ENCODE results near the gene SV2B. TPM values are rescaled to one million over a fixed set of nuclear protein-coding genes. Genes with fewer than 3 reads are reported as not detected.

Gene SV2B
- total RNA-seq, 1 experiment from 2014 or later, result 1.1 TPM

DNA sequence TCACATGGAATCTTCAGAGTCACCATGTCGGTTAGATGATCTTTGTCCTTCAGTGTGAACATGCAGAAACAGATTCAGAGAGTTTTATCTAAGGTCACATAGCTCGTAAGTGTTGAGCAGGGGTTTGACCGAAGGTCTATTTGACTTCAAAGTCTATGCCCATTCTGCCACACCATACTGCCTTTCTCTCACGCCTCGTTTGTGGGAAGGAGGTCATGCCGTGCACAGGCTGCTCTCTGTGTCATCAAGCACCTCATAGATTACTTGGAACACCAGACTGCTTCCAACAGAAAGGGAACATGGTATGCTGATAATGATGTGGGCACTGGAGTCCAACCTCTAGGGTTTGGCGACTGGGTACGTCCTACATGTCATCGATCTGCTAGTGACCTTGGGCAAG lies 128.8 kb downstream of the SV2B start:
- no peak for DNase-seq (ENCODE audit: low read depth)

DNA sequence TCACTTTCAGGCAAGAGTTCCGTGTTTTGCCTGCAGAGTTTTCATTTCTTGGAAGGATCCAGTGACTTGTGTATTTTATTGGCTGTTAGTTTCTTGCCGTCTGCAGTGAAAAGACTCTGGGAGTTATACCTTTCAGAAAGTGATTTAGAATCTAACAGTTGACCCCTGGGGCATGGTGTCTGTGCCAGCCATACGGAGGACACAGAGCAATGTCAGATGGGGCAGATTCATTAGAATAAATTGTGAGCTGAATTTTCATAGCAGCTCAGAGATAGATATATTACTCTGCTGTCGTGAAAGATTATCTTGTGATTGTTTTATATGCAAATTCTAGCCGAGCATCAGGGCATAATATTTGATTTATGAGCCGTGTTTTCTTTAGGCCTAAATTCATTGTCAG lies 131.6 kb downstream of the SV2B start:
- DNase-seq (ENCODE audit: low read depth), result no peak

DNA sequence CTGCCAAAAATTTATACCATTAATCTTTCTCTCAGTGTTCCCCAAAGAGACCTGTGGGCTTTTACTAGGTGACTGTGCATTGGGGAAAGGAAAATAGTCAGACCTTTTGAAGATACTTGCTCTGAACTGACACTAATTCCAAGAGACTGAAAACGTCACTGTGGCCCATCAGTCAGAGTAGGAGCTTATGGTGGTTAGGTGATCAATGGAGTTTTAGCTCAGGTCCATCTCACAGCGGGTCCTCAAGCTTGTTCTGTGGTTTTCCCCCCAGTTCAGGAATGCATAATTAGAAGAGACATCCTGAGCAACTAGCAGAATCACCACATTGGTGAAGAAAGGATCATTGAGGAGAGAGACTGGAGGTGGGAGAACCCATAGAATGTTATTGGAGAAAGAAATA lies 134.7 kb downstream of the SV2B start:
- no peak for DNase-seq (ENCODE audit: low read depth)

DNA sequence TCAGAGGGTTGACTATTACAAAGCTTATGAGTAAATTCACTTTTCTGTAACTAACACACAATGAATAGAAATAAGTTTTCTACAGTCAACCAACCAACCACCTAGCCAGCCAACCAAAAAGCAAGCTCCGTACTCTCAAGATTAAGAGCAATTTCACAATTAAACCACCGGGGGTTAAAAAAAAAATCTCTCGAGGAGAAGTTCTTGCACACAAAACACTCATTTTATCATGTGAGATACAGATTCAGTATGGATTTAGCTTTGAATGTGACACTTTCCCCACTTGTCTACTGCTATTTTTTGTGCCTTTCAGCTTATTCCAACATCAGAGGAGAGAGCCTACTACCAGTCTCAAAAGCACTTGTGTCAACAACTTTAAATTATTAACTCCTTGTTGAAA lies 135.3 kb downstream of the SV2B start:
- no peak for DNase-seq (ENCODE audit: low read depth)

DNA sequence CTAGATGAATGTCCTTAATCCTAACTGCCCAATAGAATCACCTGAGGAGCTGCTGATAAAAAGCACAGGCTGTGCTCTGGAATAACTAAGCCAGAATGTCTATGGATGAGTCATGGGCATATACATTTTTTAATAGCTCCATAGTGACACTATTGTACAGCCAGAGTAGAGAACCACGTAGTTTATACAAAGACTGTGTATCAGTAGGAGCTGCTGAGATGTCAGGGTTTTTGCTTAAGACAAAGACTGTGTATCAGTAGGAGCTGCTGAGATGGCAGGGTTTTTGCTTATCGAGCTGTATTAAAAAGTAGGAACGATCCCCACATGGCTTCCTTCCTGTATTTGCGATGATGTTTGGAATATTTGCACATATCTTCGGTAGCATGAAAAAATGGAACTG lies 137.4 kb downstream of the SV2B start:
- DNase-seq (ENCODE audit: low read depth), result no peak

DNA sequence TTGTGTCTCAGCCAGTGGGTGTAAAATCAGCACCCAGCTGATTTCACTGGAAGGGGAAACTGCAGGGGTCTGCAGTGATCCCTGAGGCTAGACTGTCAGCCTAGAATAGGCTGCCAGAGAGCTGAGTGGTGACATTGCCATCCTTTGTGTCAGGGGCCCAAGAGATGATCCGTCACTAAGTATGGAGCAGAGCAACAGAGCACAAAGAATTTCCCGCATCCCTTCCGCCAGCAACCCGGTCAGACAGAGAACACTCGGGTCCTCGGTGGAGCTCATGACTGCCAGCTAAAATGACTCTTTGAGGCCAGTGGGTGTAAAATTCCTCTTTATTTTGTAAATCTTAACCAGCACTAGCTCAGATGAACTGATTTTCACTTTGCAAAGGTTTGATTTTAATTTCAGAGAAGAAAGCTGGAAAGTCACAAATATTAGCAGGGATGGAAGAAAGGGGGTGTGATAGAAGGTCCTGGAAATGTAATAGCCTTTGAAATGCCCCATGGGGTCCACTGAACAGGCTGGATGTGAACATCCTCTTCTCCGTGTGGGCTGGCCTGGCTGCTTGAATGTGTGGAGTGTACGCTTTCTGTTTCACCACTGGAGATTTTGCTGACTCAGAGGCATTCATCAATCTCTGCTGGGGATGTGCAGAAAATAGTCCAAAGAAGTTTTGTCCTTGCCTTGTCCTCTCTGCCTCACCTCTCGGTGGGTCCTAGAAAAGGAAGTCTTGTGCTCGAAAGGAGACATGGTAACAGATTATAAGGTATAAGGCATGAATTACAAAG lies 138.8 kb downstream of the SV2B start:
- DNase-seq (ENCODE audit: low read depth), result no peak

DNA sequence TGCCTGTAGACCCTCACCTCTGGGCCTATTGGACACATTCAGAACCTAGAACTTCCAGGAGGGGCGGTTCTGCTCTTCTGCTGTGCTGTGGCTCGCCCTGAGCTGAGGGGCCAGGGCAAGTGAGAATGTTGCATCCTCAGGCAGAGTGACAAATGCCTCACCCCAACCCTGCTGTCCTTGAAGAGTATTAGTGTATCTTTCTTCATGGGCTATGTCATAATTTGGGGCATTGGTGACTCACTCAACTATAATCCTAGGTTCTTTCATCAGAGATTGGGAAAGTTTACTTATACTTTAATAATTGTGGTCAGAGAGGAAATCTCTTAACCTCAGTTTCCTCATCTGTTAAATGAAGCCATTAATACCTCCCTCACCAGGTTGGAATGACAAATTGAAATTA lies 143.8 kb downstream of the SV2B start:
- no peak for DNase-seq (ENCODE audit: low read depth)

DNA sequence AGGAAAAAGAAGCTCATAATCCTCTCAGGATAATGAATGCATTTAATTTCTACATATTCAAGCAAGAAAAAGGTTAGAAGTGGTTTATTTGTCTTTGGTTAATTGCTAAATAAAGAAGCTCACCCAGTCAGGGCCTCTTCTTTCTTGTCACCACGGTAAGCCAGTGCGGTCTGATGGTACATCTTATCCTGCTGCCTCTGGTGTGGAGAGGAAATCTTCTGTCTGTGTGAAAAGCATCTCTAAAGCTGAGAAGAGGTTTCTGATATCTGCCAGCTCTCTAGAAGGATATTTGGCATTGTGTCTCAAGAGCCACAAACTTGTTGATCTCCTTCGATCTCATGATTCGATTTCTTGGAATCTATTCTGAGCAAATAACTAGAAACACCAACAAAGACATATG lies 144.9 kb downstream of the SV2B start:
- no peak for DNase-seq (ENCODE audit: low read depth)

DNA sequence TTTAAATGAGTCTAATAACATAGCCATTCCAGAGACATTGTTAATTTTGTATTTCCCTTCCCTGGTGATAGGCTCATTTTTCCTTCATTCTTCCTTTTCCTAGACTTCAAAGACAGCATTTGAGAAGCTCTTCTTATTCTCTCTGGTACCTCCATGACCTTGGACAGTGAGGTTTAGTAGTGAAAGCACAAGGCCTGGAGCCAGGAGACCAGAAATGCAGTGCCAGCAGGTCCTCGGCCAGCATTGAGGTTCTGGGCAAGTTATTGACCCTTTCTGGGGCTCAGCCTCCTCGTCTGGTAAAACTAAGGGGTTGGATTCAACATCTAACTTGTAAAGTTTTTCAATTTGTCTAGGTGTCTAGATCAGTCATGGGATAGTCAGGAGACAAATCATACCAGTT lies 146.9 kb downstream of the SV2B start:
- no peak for DNase-seq (ENCODE audit: low read depth)

DNA sequence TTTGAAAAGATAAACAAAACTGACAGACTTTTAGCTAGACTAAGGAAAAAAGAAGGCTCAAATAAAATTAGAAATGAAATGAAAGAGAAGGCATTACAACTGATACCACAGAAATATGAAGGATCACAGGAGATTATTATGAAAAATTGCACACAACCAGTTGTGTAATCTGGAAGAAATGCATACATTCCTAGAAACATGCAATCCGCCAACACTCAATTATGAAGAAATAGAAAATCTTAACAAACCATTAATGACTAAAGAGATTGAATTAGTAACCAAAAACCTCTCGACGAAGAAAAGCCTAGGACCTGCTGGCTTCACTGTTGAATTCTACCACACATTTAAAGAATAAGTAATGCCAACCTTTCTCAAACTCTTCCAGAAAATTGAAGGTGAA lies 149.5 kb downstream of the SV2B start:
- no peak for DNase-seq (ENCODE audit: low read depth)

DNA sequence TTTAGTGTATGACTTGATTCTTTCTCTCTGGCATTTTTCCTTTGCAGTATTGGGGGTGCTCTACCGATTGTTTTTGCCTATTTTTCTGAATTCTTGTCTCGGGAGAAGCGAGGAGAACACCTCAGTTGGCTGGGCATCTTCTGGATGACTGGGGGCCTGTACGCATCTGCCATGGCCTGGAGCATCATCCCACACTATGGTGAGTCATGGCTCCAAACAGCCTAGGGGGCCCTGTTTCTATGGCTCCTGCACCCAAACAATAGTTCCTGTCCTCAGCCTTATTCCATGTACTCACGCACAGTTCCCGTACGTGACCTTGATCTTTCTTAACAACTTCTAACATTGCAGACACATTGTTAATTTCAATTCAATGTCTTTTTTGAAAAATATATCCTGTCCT lies 152.3 kb downstream of the SV2B start:
- DNase-seq (ENCODE audit: low read depth), result peak; percentile 32

DNA sequence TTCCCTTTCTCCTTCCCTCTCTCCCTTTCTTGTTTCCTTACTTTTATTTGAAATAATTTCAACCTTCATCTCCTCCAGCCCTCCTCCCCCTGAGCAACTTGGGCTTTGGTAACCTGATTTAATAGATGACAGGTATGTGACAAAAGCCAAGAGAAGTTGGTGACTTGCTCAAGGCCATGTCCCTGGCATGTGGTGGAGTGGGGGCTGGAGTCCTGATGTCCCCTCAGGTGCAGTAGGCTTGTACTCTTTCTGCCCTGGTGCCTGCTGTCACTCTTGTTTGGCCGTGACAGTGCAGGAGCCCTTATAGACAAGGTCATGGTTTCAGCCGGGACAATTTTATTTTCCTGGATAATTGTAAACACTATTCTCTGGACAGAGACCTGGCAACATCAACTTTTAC lies 152.7 kb downstream of the SV2B start:
- DNase-seq (ENCODE audit: low read depth), result no peak

DNA sequence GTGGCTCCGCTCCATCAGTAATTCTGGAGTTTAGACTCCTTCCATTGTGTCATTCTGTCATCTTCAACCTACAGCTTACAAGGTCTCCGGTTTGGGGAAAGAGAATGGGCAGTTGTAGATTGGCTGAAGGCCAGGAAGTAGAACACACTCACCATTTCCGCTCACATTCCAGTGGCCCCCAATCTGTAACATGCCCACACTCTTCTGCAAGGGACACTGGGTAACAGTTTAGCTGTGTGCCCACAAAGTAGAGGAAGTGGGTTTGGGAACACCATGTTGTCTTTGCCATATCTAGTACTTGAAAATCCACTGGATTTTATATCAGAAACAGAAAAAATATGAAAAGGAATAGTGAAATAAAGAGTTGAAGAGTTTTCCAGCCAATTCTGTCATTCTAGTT lies 153.5 kb downstream of the SV2B start:
- peak; percentile 33 for DNase-seq (ENCODE audit: low read depth)

DNA sequence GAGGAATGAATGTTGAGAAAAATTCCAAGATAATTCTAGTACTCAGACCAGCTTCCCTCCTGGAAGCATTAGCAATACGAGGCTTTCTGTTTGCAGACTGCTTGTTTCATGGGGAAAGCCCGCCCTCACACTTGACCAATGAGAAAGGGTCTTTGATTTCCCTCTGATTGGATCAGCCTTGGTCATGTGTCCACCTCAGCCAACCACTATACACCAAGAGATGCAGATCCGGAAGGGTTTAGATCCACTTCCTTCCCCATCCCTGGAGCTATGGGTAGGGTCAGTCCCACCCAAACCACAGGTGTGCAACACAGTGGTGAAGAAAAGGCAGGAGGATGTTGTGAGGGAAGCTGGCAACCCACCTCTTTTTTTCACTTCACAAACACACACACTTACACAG lies 154.7 kb downstream of the SV2B start:
- DNase-seq (ENCODE audit: low read depth), result no peak

DNA sequence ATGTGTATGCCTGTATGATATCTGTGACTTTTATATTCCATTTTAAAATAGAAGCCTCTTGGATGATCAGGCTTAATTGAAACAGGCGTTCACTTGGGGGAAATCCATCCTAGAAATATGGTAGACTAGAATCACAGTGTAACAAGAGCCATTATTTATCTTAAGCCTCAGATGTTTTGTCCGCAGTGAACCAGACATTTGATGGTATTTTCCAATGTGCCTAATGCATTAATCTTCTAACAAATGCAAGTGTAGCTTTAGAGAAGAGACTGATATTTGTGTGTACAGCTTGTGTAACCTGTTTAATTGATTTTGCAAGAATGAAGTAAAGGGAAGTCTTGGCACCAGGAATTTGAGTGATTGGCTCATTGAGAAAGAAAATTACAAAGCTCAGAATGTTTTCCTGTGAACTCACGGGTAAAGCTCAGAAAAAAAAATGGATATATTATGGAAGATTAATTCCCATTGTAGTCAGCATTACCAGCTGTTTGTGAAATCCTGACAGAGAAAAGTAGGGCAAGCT lies 155.7 kb downstream of the SV2B start:
- no peak for DNase-seq (ENCODE audit: low read depth)

DNA sequence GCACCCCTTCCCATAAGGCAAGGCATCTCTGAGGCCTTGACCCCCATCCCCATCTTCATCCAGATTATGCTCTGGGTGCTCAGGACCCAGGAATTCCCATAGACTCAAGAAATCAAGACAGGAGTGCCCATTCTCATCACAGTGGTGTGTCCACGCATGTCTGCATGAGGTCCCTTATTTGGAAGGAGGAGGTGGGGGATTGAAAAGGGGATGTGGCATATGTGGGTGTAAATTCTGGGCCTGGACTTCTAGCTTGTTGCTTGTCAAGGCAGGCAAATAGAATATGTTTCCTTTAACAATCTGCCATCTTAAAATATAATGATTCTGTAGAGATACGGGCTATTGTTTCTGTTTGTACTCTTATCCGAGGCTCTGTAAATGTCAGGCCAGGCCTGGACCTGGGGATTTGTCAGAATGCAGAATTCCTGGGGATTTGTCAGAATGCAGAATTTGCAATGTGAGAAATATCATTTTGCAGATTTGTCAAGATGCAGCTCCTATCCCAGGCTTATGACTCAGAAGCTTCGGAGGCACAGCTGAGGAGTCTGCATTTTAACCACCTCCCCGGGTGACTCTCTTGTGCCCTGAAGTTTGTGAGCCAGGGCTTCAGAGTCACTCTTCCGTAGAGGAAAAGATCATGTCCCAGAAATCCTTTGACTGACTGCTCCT lies 157.8 kb downstream of the SV2B start:
- no peak for DNase-seq (ENCODE audit: low read depth)

DNA sequence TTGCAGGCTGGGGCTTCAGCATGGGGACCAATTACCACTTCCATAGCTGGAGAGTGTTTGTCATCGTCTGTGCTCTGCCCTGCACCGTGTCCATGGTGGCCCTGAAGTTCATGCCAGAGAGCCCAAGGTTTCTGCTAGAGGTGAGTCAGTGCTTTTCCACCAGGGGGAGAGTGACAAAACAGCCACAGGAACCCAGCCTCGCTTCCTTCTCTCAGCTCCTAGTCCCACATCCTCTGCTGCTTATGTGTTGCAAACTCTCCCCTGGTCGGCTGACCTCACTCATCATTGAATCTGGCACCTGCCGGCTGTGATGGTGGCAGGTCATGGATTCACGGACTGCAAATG lies 158.3 kb downstream of the SV2B start:
- peak; percentile 57 for DNase-seq (ENCODE audit: low read depth)

DNA sequence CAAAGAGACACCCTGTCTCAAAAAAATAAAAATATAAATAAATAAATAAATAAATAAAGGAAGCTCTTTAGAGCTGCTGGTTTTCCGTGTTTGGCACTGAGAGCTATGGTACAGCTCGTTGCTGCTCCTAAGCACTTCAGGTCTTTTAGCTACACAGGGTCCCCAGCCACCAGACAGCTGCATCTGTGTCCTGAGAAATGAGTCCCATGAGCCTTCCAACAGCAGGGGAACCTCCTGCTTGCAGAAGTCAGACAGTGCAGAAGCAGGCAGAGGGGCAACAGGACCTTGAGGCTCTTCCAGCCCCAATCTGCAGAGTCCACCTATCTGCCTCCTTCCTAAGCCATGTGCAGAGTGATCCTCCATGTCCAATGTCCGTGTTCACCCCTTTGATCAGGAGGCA lies 159.0 kb downstream of the SV2B start:
- no peak for DNase-seq (ENCODE audit: low read depth)

DNA sequence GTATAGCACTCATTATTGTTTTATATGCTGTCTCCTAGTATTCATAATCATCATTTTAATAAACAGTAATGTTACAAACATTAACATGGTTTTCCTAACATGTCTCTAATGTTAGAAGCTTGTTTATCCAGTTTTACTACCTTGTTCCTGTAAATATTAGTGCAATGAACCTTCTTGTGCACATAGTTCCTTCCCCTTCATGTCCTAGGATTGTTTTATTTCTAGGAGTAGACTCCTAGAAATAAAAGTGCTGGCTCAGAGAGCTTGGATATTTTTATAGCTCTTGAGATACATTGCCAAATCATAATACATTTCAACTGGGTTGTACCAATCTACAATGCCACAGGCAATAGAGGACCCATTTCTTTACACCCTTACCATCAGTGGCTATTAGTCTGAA lies 161.3 kb downstream of the SV2B start:
- DNase-seq (ENCODE audit: low read depth), result no peak

DNA sequence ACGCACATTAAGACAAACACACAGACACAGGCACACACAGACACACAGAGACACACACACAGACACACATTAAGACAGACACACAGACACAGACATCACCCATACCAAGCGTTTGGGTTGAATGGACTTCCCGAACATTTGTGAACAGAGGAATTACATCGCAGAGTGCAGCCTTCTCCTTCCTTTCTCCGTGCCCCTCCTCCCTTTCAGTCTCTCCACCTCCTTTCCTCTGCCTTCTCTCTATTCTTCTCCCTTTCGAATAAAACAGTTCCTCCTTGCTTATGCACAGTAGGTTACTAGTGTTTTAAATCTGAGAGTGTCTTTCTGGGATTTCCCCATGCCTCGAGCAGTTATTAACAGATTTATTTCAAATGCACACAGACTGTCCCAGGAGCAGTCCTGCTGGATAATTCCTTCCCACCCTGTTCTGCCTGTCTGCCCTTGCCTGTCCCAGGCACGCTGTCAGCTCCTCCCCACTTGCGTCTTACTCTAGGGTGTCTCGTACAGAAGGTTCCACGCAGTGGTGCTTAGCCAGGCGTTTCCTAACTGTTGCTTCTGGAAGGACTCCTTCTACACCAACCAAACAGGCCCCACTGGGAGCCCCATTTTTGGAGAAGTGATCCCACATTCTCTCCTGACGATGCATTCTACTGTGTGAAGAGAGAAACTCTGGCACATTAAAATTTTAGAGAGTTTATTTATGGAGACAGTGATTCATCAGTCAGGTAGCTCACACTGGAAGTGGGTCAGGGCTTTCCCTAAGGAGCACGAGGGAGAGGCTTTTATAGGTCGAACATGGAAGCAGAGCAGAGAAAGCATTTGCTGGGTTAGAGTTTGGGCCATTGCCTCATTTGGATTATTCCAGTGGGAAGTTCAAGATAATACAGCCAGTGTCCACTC lies 163.8 kb downstream of the SV2B start:
- DNase-seq (ENCODE audit: low read depth), result peak; percentile 73

DNA sequence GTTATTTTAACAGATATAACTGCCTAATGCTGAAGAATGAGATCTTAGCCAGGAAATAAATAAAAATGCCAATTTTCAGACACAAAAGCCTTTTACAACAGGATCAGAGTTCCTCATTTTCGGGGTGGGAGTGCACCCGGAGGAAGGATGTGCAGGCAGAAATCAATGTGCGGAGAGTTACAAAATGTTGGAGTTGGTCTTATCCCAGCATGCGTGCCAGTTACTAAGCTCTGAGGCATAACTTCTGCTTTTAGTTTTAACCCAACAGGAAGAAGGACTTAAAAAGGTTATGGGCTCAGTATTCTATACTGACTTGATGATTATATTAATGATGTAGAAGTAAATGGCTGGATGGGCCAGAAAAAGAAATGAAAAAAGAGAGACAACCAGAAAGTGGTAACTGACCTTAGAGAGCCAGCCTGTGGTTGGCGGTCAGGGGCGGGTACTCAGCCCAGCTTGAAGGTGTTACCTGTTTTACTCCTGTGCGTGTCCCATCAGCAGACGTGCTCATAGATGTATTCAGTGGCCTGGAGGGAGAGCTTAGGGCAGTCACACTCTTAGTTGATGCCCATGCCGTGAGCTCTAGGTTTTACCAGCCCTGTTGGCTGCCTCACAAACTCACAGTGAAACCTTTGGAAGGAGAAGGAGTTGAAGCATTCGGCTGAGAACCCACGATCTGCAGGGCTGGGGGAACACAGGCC lies 164.7 kb downstream of the SV2B start:
- DNase-seq (ENCODE audit: low read depth), result no peak

DNA sequence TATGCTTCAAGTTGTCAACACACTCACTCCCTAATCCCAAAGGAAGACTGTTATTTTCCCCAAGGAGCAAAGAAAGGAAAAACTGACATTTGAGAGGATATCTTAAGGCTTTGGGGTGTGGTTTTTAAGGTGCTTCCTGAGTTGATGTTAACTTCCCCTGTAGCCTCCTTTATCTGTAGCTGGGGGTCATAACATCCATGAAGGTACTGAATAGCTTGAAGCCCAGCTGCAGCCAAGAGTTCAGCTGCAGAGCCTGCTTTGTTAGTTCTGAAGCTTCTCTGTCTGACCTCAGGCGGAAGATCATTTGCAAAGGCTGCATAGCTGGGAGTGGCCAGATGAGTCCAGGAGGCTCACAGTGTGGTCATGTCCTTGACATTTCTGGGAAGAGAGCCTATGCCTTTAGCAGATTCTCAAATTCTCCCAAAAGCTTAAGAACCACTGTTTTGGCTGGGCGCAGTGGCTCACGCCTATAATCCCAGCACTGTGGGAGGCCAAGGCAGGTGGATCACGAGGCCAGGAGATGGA lies 165.4 kb downstream of the SV2B start:
- no peak for DNase-seq (ENCODE audit: low read depth)

All from Daoy (cell line).